A673 (cell line): ENCODE results near the gene MTX3.

Experiments used
- EZH2 ChIP-seq: fragments of 200-600 bp; sonication (generic); IDR thresholded peaks from 2 replicates; pipeline ENCODE4 v1.6.1; 2017; ENCODE audit warnings: borderline replicate concordance, low read depth, mild to moderate bottlenecking, mixed read lengths, antibody characterized with exemption, low read length; ENCODE audit not compliant: poor library complexity, severe bottlenecking
- TF ChIP-seq, protein P1 (sequence below): fragments of 300-800, 200-600 bp; sonication (generic); conservative IDR thresholded peaks from 2 replicates; pipeline ENCODE4 v1.5.1; 2017; ENCODE audit warnings: low read depth, mild to moderate bottlenecking, antibody characterized with exemption, low read length, moderate library complexity, mixed read lengths

GRCh38 chr5:79966448-79966847, 24.6 kb downstream of the MTX3 start:
- TF ChIP-seq, protein P1, sequence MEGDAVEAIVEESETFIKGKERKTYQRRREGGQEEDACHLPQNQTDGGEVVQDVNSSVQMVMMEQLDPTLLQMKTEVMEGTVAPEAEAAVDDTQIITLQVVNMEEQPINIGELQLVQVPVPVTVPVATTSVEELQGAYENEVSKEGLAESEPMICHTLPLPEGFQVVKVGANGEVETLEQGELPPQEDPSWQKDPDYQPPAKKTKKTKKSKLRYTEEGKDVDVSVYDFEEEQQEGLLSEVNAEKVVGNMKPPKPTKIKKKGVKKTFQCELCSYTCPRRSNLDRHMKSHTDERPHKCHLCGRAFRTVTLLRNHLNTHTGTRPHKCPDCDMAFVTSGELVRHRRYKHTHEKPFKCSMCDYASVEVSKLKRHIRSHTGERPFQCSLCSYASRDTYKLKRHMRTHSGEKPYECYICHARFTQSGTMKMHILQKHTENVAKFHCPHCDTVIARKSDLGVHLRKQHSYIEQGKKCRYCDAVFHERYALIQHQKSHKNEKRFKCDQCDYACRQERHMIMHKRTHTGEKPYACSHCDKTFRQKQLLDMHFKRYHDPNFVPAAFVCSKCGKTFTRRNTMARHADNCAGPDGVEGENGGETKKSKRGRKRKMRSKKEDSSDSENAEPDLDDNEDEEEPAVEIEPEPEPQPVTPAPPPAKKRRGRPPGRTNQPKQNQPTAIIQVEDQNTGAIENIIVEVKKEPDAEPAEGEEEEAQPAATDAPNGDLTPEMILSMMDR = no peak
- no peak for TF ChIP-seq EZH2
